ENCODE data around the gene AIRE.

DNA sequence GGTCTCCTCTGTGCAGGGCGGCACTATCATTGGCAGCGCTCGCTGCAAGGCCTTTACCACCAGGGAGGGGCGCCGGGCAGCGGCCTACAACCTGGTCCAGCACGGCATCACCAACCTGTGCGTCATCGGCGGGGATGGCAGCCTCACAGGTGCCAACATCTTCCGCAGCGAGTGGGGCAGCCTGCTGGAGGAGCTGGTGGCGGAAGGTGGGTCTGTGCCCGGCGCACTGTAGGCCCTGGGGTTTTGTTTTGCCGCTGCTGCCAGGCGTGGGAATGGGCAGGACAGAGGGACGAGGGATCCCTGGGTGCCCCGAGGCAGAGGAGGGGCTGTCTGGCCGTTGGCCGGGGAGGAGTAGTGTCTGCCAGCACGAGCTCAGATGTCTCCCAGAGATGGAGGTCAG, 26.4 kb downstream of the AIRE start:
- TF ChIP-seq, protein P1, sequence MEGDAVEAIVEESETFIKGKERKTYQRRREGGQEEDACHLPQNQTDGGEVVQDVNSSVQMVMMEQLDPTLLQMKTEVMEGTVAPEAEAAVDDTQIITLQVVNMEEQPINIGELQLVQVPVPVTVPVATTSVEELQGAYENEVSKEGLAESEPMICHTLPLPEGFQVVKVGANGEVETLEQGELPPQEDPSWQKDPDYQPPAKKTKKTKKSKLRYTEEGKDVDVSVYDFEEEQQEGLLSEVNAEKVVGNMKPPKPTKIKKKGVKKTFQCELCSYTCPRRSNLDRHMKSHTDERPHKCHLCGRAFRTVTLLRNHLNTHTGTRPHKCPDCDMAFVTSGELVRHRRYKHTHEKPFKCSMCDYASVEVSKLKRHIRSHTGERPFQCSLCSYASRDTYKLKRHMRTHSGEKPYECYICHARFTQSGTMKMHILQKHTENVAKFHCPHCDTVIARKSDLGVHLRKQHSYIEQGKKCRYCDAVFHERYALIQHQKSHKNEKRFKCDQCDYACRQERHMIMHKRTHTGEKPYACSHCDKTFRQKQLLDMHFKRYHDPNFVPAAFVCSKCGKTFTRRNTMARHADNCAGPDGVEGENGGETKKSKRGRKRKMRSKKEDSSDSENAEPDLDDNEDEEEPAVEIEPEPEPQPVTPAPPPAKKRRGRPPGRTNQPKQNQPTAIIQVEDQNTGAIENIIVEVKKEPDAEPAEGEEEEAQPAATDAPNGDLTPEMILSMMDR (conservative IDR thresholded peaks at IDR 0.05 in 1 of 2, IDR thresholded peaks at IDR 0.05 in 1 of 2; ENCODE audit: low read depth in 1 of 2, low read length in 2 of 2), result no peak
- no peak for TF ChIP-seq EZH2 (IDR thresholded peaks at IDR 0.05; ENCODE audit: low read length, missing control alignments)

Measured in fibroblast of lung (primary cell).